Immature natural killer cell (primary cell): Measurements from ENCODE around the gene APIP. TPM values are rescaled to one million over a fixed set of nuclear protein-coding genes. Genes with fewer than 3 reads are reported as not detected.

ENCODE experiments used
- DNase-seq, 3 donors: peaks; one replicate each; pipeline ENCODE4 v3.0.0; 2022; ENCODE audit warnings: mixed read lengths in 1 of 3
- H3K27ac Mint-ChIP-seq, 6 donors: one replicate each; pipeline ENCODE4 v1.8.0; 2020; ENCODE audit warnings: mixed read lengths in 6 of 6, mild to moderate bottlenecking in 5 of 6, inconsistent platforms in 4 of 6, moderate library complexity in 3 of 6
- H3K27me3 Mint-ChIP-seq, 3 donors: one replicate each; pipeline ENCODE4 v1.8.0; 2020 to 2021; ENCODE audit warnings: low read depth in 3 of 3, mild to moderate bottlenecking in 3 of 3, mixed read lengths in 3 of 3, moderate library complexity in 3 of 3, inconsistent platforms in 1 of 3
- H3K36me3 Mint-ChIP-seq, 3 donors: one replicate each; pipeline ENCODE4 v1.8.0; 2020; ENCODE audit warnings: mixed read lengths in 3 of 3, inconsistent platforms in 2 of 3, mild to moderate bottlenecking in 2 of 3
- H3K4me1 Mint-ChIP-seq, 2 donors: one replicate each; pipeline ENCODE4 v1.8.0; 2020; ENCODE audit warnings: inconsistent platforms in 2 of 2, mild to moderate bottlenecking in 2 of 2, mixed read lengths in 2 of 2, moderate library complexity in 1 of 2
- H3K4me3 Mint-ChIP-seq, 5 donors: one replicate each; pipeline ENCODE4 v1.8.0; 2020; ENCODE audit warnings: mild to moderate bottlenecking in 5 of 5, mixed read lengths in 5 of 5, inconsistent platforms in 3 of 5, moderate library complexity in 3 of 5
- H3K9me3 Mint-ChIP-seq, 6 donors: one replicate each; pipeline ENCODE4 v1.8.0; 2020; ENCODE audit warnings: mild to moderate bottlenecking in 6 of 6, mixed read lengths in 6 of 6, inconsistent platforms in 4 of 6, moderate library complexity in 3 of 6
- polyA plus RNA-seq, 3 donors: library from polyadenylated mRNA; unstranded; fragments of 300-500 nt; fragmentation: Illumina TruSeq; gene quantifications; one replicate each; pipeline ENCODE4 v1.2.3, GENCODE V29; 2021

Gene APIP
- polyA plus RNA-seq, 3 donors from 2014 or later, result 13.3 to 29.6 (median 17.2) TPM

- Mint-ChIP-seq H3K9me3 (peaks cover 0 to 2% (median 0%) of the 10 kb centered on the region in 6 donors), H3K27ac (no peak overlapping the region)
Measured at GRCh38 chr11:34859496-34859895, 56.7 kb downstream of the APIP start.

GRCh38 chr11:34857463-34857862 lies 58.7 kb downstream of the APIP start:
- no peak for DNase-seq
- Mint-ChIP-seq H3K27me3 (peaks cover 0 to 3% (median 0%) of the 10 kb centered on the region in 3 donors), H3K4me3 (no peak overlapping the region), H3K9me3 (no peaks in the 10 kb centered on the region), H3K4me1 (no peaks in the 10 kb centered on the region), H3K36me3 (no peaks in the 10 kb centered on the region), H3K27ac (no peak overlapping the region)

More at GRCh38 chr11:34859496-34859895, 56.7 kb downstream of the APIP start:
- no peak for DNase-seq
- peaks cover 0 to 3% (median 0%) of the 10 kb centered on the region in 3 donors for H3K27me3 Mint-ChIP-seq
- H3K4me3 Mint-ChIP-seq, result no peak overlapping the region
- H3K36me3 Mint-ChIP-seq, result no peaks in the 10 kb centered on the region
- no peaks in the 10 kb centered on the region for H3K4me1 Mint-ChIP-seq

- Mint-ChIP-seq H3K9me3 (peaks cover 0 to 1% (median 0%) of the 10 kb centered on the region in 6 donors), H3K4me3 (no peak overlapping the region), H3K27me3 (peaks cover 0 to 2% (median 0%) of the 10 kb centered on the region in 3 donors), H3K27ac (no peak overlapping the region), H3K36me3 (no peaks in the 10 kb centered on the region), H3K4me1 (no peaks in the 10 kb centered on the region)
- no peak for DNase-seq
Measured at GRCh38 chr11:34856251-34856650, 59.9 kb downstream of the APIP start.

- Mint-ChIP-seq H3K9me3 (peaks cover 0 to 1% (median 0%) of the 10 kb centered on the region in 6 donors), H3K27ac (no peak overlapping the region), H3K27me3 (no peaks in the 10 kb centered on the region), H3K36me3 (no peaks in the 10 kb centered on the region), H3K4me3 (no peak overlapping the region), H3K4me1 (no peaks in the 10 kb centered on the region)
- no peak for DNase-seq
Measured at GRCh38 chr11:34855754-34856095, 60.5 kb downstream of the APIP start.

- no peak for DNase-seq
- H3K36me3 Mint-ChIP-seq, result no peaks in the 10 kb centered on the region
- H3K4me1 Mint-ChIP-seq, result no peaks in the 10 kb centered on the region
- H3K9me3 Mint-ChIP-seq, result peaks cover 0 to 1% (median 0%) of the 10 kb centered on the region in 6 donors
- H3K27me3 Mint-ChIP-seq, result no peaks in the 10 kb centered on the region
- no peak overlapping the region for H3K4me3 Mint-ChIP-seq
- H3K27ac Mint-ChIP-seq, result no peak overlapping the region
Measured at GRCh38 chr11:34855021-34855753, 61.0 kb downstream of the APIP start.

- no peak for DNase-seq
- Mint-ChIP-seq H3K4me1 (no peaks in the 10 kb centered on the region), H3K27ac (no peak overlapping the region), H3K36me3 (no peaks in the 10 kb centered on the region), H3K27me3 (peaks cover 0 to 2% (median 0%) of the 10 kb centered on the region in 3 donors), H3K9me3 (peaks cover 0 to 1% (median 0%) of the 10 kb centered on the region in 6 donors), H3K4me3 (no peak overlapping the region)
Measured at GRCh38 chr11:34851916-34852315, 64.3 kb downstream of the APIP start.

- DNase-seq, result no peak
- peaks cover 0 to 1% (median 0%) of the 10 kb centered on the region in 6 donors for H3K9me3 Mint-ChIP-seq
- no peak overlapping the region for H3K4me3 Mint-ChIP-seq
- no peaks in the 10 kb centered on the region for H3K4me1 Mint-ChIP-seq
- H3K27ac Mint-ChIP-seq, result no peak overlapping the region
- peaks cover 0 to 5% (median 0%) of the 10 kb centered on the region in 3 donors for H3K27me3 Mint-ChIP-seq
- H3K36me3 Mint-ChIP-seq, result no peaks in the 10 kb centered on the region
Measured at GRCh38 chr11:34850334-34850733, 65.8 kb downstream of the APIP start.

- Mint-ChIP-seq H3K27me3 (peaks cover 0 to 7% (median 5%) of the 10 kb centered on the region in 3 donors), H3K36me3 (no peaks in the 10 kb centered on the region), H3K4me1 (no peaks in the 10 kb centered on the region), H3K27ac (no peak overlapping the region), H3K4me3 (no peak overlapping the region), H3K9me3 (no peaks in the 10 kb centered on the region)
- DNase-seq, result no peak
Measured at GRCh38 chr11:34846467-34846866, 69.7 kb downstream of the APIP start.

- H3K9me3 Mint-ChIP-seq, result peaks cover 0 to 2% (median 0%) of the 10 kb centered on the region in 6 donors
- no peak overlapping the region for H3K27ac Mint-ChIP-seq
- H3K27me3 Mint-ChIP-seq, result peaks cover 3 to 7% (median 5%) of the 10 kb centered on the region in 3 donors
- DNase-seq, result no peak
- no peaks in the 10 kb centered on the region for H3K36me3 Mint-ChIP-seq
- H3K4me3 Mint-ChIP-seq, result no peak overlapping the region
- no peaks in the 10 kb centered on the region for H3K4me1 Mint-ChIP-seq
Measured at GRCh38 chr11:34844463-34845112, 71.6 kb downstream of the APIP start.

GRCh38 chr11:34843271-34843670 lies 72.9 kb downstream of the APIP start:
- no peak for DNase-seq
- Mint-ChIP-seq H3K27ac (no peak overlapping the region), H3K4me1 (no peaks in the 10 kb centered on the region), H3K36me3 (no peaks in the 10 kb centered on the region), H3K4me3 (no peak overlapping the region), H3K9me3 (peaks cover 0 to 2% (median 0%) of the 10 kb centered on the region in 6 donors), H3K27me3 (peaks cover 5 to 7% (median 5%) of the 10 kb centered on the region in 3 donors)

GRCh38 chr11:34840736-34841386 lies 75.3 kb downstream of the APIP start:
- Mint-ChIP-seq H3K27ac (no peak overlapping the region), H3K4me1 (no peaks in the 10 kb centered on the region), H3K9me3 (peaks cover 0 to 2% (median 0%) of the 10 kb centered on the region in 6 donors), H3K4me3 (no peak overlapping the region), H3K27me3 (peaks cover 2 to 7% (median 5%) of the 10 kb centered on the region in 3 donors), H3K36me3 (no peaks in the 10 kb centered on the region)
- peak in 2 of 3 donors; percentile 16 to 17 for DNase-seq

- peaks cover 2 to 7% (median 5%) of the 10 kb centered on the region in 3 donors for H3K27me3 Mint-ChIP-seq
- no peak overlapping the region for H3K4me3 Mint-ChIP-seq
- H3K4me1 Mint-ChIP-seq, result no peaks in the 10 kb centered on the region
- peaks cover 0 to 2% (median 0%) of the 10 kb centered on the region in 6 donors for H3K9me3 Mint-ChIP-seq
- H3K27ac Mint-ChIP-seq, result no peak overlapping the region
- no peaks in the 10 kb centered on the region for H3K36me3 Mint-ChIP-seq
- DNase-seq, result no peak
Measured at GRCh38 chr11:34839969-34840368, 76.2 kb downstream of the APIP start.

- Mint-ChIP-seq H3K27ac (no peak overlapping the region), H3K9me3 (peaks cover 0 to 2% (median 0%) of the 10 kb centered on the region in 6 donors), H3K4me1 (no peaks in the 10 kb centered on the region), H3K27me3 (peaks cover 2 to 5% (median 2%) of the 10 kb centered on the region in 3 donors), H3K4me3 (no peak overlapping the region), H3K36me3 (no peaks in the 10 kb centered on the region)
- DNase-seq, result no peak
Measured at GRCh38 chr11:34836958-34837856, 79.0 kb downstream of the APIP start.
